Hippocampal formation (tissue), 2 donors: ENCODE measurements around the gene SYT3.

ENCODE experiments used
- DNase-seq, 2 donors: peaks; one replicate each; lab custom pipeline; 2025; lab: John Stamatoyannopoulos, UW

The SYT3 gene, protein sequence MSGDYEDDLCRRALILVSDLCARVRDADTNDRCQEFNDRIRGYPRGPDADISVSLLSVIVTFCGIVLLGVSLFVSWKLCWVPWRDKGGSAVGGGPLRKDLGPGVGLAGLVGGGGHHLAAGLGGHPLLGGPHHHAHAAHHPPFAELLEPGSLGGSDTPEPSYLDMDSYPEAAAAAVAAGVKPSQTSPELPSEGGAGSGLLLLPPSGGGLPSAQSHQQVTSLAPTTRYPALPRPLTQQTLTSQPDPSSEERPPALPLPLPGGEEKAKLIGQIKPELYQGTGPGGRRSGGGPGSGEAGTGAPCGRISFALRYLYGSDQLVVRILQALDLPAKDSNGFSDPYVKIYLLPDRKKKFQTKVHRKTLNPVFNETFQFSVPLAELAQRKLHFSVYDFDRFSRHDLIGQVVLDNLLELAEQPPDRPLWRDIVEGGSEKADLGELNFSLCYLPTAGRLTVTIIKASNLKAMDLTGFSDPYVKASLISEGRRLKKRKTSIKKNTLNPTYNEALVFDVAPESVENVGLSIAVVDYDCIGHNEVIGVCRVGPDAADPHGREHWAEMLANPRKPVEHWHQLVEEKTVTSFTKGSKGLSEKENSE

DNA sequence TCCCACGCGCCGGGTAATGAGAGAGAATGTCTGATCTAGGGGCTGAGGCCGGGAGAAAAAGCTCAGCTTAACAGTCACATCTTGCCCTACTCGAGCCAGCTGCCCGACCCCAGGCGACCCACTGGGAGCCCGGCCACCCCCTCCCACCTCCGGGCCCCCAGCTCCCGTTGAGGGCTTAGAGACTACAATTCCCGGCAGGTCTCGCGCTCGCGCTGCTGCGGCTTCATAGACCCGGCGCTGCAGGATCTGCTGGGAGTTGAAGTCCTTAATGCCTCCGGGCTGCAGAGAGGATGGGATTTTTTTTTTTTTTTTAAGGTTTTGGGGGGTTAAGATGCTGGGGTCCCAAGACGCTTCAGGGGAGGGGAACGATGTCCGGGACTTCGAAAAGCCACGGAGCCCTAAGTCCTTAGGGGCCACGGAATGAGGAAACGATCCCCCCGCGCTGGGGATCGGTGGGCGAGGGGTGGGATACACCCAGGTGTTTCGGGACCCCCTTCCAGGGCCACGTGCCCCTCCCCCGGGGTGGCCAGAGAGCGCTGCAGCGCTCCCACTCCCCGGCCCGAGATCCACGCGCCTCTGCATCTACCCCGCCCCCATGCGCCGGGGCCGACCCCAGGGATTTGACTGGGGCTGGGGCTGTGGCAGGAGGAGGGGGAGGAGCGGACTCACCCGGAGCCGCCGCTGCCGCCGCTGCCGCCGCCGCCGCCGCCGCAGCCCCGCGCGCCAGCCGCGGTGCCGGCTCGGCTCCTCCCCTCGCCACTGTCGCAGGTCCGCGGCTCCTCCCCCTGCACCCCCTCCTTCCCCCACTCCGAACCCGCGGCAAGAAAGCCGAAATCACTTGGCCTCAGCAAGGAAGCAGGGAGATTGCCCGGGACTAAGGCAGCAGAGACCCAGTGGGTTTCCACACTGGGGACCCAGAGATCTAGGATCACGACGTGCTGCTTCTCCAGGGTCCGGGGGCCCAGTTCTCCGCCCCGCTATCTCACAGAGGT, at the start of gene SYT3:
Gene SYT3, minus strand, starts transcription at position 761 of the 992 bp plus-strand sequence. CDS start 2,470 bp downstream, outside the sequence.
- DNase-seq: peak; percentile 45 to 65

DNA sequence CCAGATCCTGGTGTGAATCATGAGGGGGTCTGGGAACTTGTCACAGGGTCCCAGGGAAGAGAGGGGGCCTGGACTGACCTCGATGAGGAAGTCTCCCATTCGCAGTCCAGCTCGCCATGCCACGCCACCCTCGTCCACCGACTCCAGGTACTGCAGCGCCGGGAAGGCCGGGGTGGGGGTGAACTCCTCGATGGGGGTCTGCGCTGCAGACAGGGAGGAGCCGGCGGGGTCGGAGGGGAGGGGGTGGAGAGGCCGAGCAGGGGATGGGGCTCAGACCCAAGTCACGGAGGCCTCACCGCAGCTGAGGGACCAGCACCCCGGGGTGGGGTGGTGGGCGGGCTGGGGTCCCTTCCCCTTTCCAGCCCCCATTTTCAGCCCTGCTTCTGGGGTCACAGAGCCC, 49.1 kb upstream of the SYT3 start:
- no peak for DNase-seq

DNA sequence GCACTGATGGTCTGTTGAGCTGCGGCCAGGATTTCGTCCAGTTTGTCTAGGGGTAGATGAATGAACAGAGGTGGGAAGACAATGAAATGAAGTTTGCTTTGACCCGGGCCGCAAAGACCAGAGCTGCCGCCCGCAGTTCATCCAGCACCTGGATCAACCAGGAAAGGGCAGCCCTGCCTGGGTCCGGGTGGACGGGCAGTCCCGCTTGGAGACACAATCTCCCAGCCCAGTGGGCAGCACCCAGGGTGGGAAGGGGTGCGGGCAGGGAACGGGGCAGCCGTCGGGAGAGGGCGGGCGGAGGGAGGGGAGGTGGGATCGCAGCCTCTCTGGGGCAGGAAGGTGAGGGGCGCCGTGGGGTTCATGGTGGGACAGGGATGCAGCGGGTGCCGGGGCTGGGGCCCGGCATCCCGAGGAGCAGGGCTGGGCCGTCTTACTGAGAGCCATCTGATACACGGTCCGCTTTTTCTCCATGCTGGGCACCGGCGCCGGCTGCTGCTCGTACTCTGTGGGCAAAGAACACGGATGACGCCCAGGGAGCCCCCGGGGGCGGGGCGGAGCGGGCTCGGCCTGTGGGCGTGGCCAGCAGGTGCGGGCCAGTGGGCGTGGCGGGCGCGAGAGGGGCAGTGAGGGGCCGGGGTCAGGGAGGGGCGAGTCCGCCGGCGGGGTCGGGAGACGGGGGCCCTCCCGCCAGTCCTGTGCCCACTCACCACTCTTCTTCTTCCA, 46.8 kb upstream of the SYT3 start:
- no peak for DNase-seq

DNA sequence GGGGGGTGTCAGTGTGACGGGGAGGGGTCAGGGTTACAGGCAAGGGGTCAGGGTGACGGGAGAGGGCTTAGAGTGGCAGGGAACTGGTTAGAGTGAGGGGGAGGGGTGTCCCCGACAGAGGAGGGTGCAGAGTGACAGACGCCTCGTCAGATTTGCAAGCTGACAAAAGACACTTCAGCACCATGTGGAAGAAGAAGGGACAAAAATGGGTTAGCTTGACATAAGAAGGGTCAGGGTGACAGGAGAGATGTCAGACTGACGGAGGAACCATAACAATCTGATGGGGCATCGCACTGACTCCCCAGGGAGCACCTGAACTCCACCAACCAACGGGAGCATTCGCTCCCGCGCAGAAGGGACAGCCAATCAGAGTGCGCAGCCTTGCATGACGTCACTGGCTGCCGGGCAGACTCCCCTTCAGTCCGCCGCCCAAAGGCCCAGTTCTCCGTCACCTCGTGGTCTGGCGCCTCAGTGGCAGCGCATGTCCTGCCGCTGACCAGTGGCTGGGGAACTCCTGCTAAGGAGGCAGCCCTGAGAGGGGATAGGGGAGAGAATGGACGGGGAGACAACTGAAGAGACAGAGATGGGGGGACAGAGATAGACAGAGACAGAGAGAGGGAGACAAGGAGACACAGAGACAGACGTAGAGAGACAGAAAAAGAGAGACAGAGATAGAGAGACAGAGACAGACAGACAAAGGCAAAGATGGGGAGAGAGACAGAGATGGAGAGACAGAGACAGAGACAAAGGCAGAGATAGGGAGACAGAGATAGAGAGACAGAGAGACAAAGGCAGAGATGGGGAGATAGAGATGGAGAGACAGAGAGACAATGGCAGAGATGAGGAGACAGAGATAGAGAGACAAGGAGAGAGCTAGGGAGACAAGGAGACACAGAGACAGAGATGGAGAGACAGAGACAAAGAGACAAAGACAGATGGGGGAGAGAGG, 39.8 kb upstream of the SYT3 start:
- peak; percentile 12 to 67 for DNase-seq

DNA sequence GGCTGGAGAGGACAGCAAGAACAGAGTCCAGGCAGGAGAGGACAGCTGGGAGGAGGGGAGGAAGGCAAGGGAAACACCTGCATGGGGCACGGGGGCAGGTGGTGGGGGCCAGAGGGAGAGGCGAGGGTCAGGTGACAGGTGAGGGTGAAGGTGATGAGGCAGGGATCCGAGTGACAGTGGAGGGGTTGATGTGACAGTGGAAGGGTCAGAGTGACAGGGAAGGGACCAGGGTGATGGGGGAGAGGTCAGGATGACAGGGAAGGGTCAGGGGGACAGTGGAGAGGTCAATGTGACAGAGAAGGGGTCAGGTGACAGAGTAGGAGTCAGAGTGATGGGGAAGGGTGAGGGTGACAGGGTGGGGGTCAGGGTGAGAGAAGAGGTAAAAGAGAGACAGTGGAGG, 38.6 kb upstream of the SYT3 start:
- DNase-seq: no peak

DNA sequence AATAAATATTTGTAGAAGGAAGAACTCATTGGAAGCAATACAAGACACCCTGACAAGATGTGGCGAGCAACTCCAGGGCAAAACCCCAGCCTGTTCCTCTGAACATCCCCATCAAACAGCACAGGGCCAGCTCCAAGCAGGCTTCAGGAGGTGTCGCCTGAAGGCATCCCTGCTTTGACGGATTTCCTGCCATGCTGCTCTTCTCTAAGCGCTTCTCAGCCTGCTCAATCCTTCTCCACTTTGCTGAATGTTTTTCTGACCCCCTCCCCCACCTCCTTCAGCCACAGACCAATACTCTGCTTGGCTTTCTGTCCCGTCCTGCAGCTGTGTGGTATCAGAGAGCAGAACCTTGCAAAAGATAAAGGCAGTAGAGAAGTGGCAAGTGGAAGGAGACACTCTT, 38.0 kb upstream of the SYT3 start:
- no peak for DNase-seq

DNA sequence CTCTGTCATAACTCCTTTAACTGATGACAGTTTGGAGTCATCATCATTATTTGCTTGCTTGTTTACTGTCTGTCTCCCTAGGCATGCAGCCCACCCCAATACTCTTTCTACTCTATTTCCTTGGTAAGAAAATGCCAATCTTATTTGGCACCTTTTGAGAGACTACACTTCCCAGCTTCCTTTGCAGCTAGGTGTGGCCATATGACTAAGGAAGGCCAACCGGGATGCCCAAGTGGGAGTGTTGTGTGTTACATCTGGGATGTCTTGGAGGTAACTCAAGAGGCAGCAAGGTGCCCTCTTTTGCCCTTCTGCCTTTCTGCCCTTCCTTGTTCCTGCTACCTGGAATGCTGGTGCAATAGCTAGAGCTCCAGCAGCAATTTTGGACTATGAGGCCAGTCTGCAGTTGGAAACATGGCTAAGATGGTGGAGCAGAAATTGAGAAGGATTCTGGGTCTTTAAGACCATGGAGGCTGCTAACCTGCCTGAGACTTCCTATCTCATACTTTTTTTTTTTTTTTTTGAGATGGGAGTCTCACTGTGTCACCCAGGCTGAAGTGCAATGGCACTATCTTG, 37.0 kb upstream of the SYT3 start:
- DNase-seq: no peak

DNA sequence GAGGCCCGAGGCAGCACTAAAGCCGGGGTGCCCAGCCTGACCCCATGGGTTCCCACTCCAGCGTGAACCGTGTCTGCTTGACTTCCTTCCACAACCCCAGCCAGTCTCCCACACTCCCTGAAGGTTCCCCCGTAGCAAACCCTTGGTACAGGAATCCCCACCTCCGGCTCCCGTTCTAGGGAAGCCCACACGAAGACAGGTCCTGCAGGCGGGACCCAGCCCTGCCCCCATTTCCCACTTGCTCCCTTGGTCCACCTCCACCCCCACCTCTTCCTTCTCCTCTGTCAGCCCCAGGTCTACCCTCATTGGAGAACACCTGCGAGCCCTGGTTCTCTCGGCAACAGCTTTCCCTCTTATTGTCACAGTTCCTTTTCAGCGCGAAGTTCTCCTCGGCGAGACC, 33.4 kb upstream of the SYT3 start:
- DNase-seq: no peak

DNA sequence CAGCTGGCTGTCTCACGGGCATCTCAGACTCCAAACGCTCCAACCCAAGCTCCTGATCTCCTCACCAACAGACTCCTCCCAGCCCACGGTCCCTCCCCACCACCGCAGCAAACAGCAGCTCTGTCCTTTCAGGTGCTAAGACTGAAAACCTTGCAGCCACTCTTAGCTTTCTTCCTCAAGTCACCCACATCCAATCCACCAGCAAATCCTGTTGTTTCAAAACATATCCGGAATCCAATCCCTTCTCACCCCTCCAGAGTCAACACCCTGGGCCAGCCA, 30.4 kb upstream of the SYT3 start:
- no peak for DNase-seq

DNA sequence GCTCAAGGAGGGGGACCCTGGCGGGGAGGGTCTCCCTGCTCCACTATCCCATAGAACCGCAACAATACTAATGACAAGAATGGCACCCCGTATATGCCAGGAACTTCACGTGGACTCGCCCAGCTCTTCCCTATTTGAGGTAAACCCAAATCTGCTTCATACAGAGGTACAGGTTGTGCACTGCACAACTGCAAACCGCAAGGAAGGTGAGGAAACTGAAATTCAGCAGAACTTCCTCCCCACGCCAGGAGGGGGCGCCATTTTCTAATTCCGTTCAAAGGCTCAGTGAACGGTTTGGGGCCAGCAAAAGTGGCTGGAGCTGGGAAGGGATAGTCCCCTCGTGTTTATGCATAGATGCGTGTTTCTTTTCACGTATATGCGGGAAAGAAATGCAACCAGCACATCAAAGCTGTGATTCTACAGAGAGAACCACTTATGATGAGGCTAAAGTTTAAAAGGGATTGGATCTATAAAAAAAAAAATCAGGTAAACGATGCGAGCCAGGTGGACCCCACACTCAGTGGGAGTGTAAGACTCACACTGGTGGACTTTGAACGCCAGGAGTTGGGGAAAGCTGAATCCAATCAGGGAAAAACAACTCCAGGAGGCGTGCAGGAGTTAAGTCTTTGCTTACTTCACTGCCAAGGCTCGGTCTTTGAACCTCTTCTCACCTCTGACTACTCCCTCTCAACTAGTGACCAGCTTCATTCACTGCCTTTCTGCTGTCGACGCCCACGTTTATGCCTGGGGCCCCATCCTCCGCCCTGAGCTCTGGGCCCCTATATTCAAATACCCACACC, 29.8 kb upstream of the SYT3 start:
- no peak for DNase-seq

DNA sequence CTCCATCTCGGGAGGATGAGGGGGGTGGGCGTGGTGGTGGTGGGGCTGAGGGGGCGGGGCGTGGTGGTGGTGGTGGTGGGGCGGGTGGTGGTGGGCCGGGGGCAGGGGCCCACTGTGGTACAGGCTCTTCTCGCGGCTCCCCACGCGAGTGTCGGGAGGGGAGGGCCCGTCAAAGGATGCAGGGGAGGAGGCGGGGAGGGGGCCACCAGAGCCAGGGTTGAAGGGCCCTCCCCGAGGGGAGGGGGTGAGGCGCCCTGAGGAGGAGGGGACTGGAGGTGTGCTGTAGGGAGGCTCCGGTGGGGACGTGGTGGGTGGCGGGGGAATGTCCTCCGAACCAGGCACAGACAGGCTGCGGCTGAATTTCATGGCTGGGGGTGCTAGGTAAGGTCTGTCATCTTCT, 29.2 kb upstream of the SYT3 start:
- DNase-seq: no peak

DNA sequence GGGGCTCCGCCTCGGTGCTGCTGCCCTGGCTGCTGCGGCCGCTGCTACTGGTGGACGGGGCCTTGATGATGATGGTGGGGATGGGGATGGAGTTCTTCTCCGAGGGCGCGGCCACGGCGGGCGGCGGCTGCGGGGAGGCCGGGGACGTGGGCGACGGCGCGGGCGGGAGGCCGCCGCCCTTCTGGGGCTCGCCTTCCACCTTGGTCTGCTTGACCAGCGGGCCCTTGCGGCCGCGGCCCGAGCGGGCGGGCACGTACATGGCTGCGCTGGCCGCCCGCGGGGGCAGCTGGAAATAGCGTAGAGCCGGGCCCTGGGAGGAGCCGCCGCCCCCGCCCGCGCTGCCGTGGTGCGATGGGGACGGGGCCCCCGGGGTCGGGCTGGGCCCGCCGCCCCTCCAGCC, 28.7 kb upstream of the SYT3 start:
- DNase-seq: no peak

DNA sequence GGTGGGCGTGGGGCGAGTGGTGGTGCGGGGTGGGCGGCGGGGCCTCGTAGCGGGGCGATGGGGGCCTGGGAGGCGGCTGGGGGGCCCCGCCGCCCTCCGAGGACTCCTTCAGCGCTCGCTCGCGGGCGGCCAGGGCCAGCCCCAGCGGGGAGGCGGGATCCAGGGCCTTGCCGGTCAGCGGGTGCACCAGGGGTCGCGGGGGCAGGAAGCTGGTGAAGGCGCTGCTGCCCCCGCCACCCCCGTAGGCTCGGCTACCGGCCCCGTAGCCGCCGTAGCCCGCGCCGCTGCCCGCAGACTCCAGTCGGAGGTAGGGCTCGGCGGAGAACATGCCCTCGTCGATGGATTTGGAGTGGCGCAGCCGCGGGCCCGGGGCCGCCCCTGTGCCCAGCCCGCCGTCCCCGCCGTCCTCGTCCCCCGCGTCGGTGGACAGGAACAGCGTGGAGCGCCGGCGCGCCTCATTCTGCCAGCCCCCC, 28.1 kb upstream of the SYT3 start:
- DNase-seq: no peak

DNA sequence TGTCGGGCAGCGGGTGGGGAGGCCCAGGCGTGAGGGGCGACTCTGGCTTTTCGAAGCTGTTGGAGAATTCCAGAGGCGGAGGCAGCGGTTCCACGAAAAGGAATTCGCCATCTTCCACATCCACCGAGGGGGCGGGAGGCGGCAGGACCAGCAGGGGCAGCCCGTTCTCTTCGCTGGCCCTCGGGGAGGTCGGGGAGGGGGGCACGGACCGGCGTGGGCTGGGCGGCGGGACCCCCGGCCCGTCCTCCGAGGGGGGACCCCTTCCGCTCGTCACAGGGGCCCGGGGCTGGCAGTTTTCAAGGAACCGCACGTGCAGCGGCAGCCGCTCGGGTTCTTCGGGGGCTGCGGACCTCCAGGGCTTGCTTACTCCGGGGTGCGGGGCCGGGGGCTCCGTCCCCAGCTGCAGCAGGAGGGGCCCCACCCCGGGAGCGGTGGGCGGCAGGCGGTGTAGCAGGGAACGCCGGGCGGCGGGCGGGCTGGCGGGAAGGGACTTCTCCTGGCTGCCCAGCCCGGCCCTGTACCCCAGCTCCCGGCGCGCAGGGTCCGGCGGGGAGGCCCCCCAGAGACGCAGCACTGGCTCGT, 27.6 kb upstream of the SYT3 start:
- DNase-seq: no peak

DNA sequence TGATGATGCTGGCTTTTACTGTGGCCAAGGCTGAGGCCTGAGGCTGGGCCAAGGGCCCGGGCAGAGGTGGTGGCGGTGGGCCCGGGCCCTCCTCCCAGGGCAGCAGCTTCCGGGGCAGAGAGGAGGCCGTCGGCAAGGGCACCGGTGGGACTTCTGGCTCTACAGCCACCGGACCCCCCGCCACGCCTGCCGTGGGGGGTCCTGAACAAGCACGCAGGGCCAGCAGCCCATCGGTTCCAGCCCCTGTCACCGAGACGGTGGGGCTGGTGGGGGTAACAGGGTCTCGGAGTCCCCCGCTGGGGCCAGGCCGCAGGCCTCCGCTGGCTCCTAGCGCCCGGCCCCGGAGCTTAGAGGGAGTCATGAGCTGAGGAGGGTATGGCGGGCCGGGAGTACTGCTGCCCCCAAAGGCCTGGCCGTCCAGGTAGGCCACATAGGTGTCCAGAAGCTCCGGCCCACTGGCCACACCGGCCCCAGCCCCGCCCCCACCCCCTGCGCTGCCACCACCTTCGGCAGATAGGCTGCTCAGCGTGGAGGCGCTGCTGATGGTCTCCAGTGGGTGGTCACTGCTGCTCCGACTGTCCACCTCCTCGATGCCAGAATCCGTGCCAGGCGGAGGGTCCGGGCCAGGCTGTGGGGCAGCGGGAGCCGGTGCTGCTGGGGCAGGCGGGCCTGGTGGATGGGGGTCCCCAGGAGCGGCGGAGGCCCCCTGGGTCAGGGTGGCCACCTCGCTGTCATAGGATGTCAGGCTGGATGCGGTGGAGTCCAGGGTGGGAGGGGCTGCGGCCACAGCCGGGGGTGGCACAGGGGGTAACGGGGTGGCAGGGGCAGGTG, 26.9 kb upstream of the SYT3 start:
- no peak for DNase-seq

DNA sequence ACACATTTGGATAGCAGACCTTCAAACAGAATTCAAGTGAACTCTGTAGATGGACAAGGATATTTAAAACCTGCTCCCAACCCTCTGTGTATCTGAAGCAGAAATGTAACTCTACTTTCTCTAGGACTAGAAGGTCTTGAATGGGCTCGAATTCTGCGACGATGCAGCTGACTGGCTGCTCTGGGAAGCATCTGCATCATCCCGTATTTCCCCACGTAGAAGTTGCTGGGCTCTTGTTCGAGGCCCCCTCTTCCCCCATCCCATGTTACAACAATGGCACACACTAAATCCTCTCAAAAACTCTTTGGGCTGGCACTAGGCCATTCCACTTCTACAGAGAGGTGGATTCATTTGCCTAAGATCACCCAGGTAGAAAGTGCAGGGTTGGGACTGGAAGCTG, 24.5 kb upstream of the SYT3 start:
- DNase-seq: no peak

DNA sequence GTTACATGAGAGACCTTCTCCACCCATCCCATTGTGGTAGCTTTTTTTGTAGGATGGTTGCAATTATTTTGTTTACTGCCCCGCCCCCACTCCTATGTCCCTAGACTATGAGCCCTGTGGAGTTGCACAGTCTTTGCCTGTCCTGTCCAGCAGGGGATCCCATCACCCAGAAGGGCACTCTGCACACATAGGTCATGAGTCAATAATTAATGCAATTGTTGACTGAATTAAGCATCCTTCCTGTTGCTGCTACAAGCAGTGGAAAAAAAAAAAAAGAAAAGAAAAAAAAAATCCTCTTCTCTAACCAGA, 23.8 kb upstream of the SYT3 start:
- no peak for DNase-seq

DNA sequence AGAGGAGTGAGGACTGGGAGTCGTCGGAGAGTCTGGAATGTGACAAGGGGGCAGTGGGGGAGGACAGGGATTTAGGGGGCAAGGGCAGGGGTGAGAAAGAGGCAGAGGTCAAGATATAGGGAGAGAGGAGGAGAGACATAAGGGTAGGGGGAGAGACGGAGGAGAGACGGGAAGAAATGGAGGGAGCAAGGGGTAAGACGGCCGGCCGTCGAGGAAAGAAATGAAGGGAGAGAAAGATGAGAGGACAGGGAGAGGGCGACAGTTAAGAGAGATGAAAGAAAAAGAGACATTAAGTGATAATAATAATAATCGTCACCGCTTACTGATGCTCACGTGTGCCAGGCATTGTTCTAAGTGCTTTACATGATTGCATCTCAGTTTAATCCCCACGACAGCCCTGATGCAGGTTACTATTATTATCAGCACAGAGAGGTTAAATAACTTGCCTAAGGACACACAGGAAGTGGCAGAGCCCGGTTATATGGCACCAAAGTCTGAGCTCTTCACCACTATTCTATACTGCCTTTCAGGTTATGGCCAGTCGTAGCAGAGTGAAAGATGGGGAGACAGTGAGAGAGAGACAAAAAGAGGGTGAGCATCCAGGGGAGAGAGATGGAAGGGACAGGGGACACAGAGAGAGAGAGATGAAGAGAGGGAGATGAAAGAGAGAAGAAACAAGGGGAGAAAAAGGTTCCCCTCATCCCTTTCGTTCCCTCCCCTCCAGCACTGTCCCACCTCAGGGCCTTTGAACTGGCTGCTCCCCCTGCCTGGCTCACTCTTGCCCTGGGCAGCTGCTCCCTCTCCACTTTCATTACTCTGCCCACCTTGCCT, 23.2 kb upstream of the SYT3 start:
- no peak for DNase-seq
